NCI-H1105 treated with DMSO at 0.1 percent for 48 hours (cell line): Measurements from ENCODE around the gene PTPRN2.

Source experiments
- DNase-seq: peaks from one replicate; lab custom pipeline; 2025; lab: John Stamatoyannopoulos, UW

Gene PTPRN2

GRCh38 chr7:157816086-157816485 lies 771.5 kb downstream of the PTPRN2 start:
- no peak for DNase-seq

GRCh38 chr7:157815706-157816022 lies 772.0 kb downstream of the PTPRN2 start:
- DNase-seq = no peak

- no peak for DNase-seq
These were observed 772.5 kb downstream of the PTPRN2 start for GRCh38 chr7:157814931-157815705.

- no peak for DNase-seq
These were observed 773.6 kb downstream of the PTPRN2 start for GRCh38 chr7:157813741-157814661.

- no peak for DNase-seq
These were observed 774.6 kb downstream of the PTPRN2 start for GRCh38 chr7:157813053-157813452.

GRCh38 chr7:157811946-157812345 lies 775.7 kb downstream of the PTPRN2 start:
- DNase-seq = no peak

GRCh38 chr7:157809863-157810851 lies 777.5 kb downstream of the PTPRN2 start:
- no peak for DNase-seq

- DNase-seq = no peak
These were observed 778.3 kb downstream of the PTPRN2 start for GRCh38 chr7:157809154-157809862.

GRCh38 chr7:157808042-157808441 lies 779.6 kb downstream of the PTPRN2 start:
- no peak for DNase-seq

GRCh38 chr7:157807510-157807909 lies 780.1 kb downstream of the PTPRN2 start:
- no peak for DNase-seq

- DNase-seq = no peak
These were observed 780.9 kb downstream of the PTPRN2 start for GRCh38 chr7:157806711-157807110.

- DNase-seq = peak; percentile 50
These were observed 781.9 kb downstream of the PTPRN2 start for GRCh38 chr7:157805713-157806112.

GRCh38 chr7:157803906-157804305 lies 783.7 kb downstream of the PTPRN2 start:
- DNase-seq = no peak

- DNase-seq = no peak
These were observed 785.5 kb downstream of the PTPRN2 start for GRCh38 chr7:157801971-157802675.

- DNase-seq = no peak
These were observed 786.5 kb downstream of the PTPRN2 start for GRCh38 chr7:157801113-157801512.

- DNase-seq = no peak
These were observed 787.3 kb downstream of the PTPRN2 start for GRCh38 chr7:157800281-157800680.

GRCh38 chr7:157799076-157799685 lies 788.4 kb downstream of the PTPRN2 start:
- no peak for DNase-seq

- DNase-seq = no peak
These were observed 790.3 kb downstream of the PTPRN2 start for GRCh38 chr7:157797361-157797760.

GRCh38 chr7:157796846-157797245 lies 790.8 kb downstream of the PTPRN2 start:
- no peak for DNase-seq

- no peak for DNase-seq
These were observed 792.0 kb downstream of the PTPRN2 start for GRCh38 chr7:157795643-157796042.
